Mesodermal cell (in vitro differentiated cells): Measurements from ENCODE around the gene ANKH.

Experiments used
- H3K27ac ChIP-seq: 2 replicates; pipeline ENCODE4 v1.7.0; 2013; ENCODE audit warnings: mild to moderate bottlenecking, low read depth, low read length, moderate library complexity; ENCODE audit not compliant: severe bottlenecking
- H3K36me3 ChIP-seq: 2 replicates; pipeline ENCODE4 v1.7.1; 2013; ENCODE audit warnings: mild to moderate bottlenecking, low read length, moderate library complexity; ENCODE audit not compliant: control insufficient read depth, insufficient read depth
- H3K4me1 ChIP-seq: one replicate; pipeline ENCODE4 v1.7.1; 2013; ENCODE audit warnings: mild to moderate bottlenecking, low read length; ENCODE audit not compliant: insufficient read depth, control insufficient read depth, poor library complexity, severe bottlenecking
- H3K4me3 ChIP-seq: 2 replicates; pipeline ENCODE4 v1.7.0; 2013; ENCODE audit warnings: low read length, control low read depth, mild to moderate bottlenecking; ENCODE audit not compliant: insufficient read depth, poor library complexity, severe bottlenecking; ENCODE audit errors: extremely low read depth
- H3K9me3 ChIP-seq: 2 replicates; pipeline ENCODE4 v1.7.1; 2013; ENCODE audit warnings: mild to moderate bottlenecking, low read length, moderate library complexity; ENCODE audit not compliant: control insufficient read depth
- WGBS, 2 experiments: methylation state at CpG; one replicate each; pipeline ENCODE4 v1.1.5; 2013; ENCODE audit warnings: missing lambda C conversion rate in 2 of 2; ENCODE audit not compliant: insufficient coverage in 2 of 2; 5-methylcytosine and 5-hydroxymethylcytosine counted together

The ANKH gene

GRCh38 chr5:14872070-14872989 lies 752 bp upstream of the ANKH start:
- peaks cover 12% of the 10 kb centered on the region for H3K4me1 ChIP-seq
- no peaks in the 10 kb centered on the region for H3K36me3 ChIP-seq
- WGBS, 2 experiments = 3% methylated on average over 35 to 60 of the region's 73 CpGs
- no peaks in the 10 kb centered on the region for H3K9me3 ChIP-seq
- peak overlapping the region; percentile 64 for H3K4me3 ChIP-seq
- no peak overlapping the region for H3K27ac ChIP-seq

- Histone ChIP-seq H3K27ac (no peak overlapping the region), H3K36me3 (no peaks in the 10 kb centered on the region), H3K9me3 (no peaks in the 10 kb centered on the region), H3K4me3 (peak overlapping the region; percentile 50), H3K4me1 (peaks cover 12% of the 10 kb centered on the region)
- WGBS, 2 experiments = 13 to 17% methylated on average over 7 to 15 of the region's 21 CpGs
These were observed 1.0 kb downstream of the ANKH start for GRCh38 chr5:14870337-14871213.

- Histone ChIP-seq H3K4me1 (peaks cover 12% of the 10 kb centered on the region), H3K9me3 (no peaks in the 10 kb centered on the region), H3K36me3 (no peaks in the 10 kb centered on the region), H3K4me3 (no peak overlapping the region), H3K27ac (no peak overlapping the region)
- WGBS, 2 experiments = 75 to 78% methylated on average over 5 of the region's 9 CpGs
These were observed 1.9 kb downstream of the ANKH start for GRCh38 chr5:14869668-14870164.

- H3K4me3 ChIP-seq = no peak overlapping the region
- H3K4me1 ChIP-seq = peaks cover 12% of the 10 kb centered on the region
- H3K27ac ChIP-seq = no peak overlapping the region
- no CpG with 5 or more reads among the region's 2 CpGs for whole genome bisulfite sequencing, 2 experiments
- H3K36me3 ChIP-seq = no peaks in the 10 kb centered on the region
- no peaks in the 10 kb centered on the region for H3K9me3 ChIP-seq
These were observed 2.3 kb downstream of the ANKH start for GRCh38 chr5:14869233-14869632.

DNA sequence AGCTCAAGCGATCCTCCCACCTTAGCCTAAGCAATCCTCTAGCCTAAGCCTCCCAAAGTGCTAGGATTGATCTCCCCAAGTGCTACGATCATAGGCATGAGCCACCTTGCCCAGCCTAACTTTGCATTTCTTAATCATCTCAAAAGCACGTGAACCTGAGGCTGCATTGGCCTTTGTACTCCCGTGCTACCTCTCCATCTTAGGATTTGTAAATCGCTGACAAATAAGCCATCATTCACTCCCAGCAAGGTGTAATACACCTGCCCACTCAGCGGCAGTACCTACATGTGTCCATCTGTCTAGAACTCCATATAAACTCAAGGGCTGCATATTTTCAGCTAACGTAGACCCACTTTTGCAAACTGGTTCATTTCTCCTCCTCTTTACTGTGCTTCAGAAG lies 2.8 kb downstream of the ANKH start:
- 77 to 86% methylated on average over 7 of the region's 7 CpGs for whole genome bisulfite sequencing, 2 experiments
- no peaks in the 10 kb centered on the region for H3K9me3 ChIP-seq
- no peak overlapping the region for H3K27ac ChIP-seq
- H3K4me3 ChIP-seq = no peak overlapping the region
- peaks cover 12% of the 10 kb centered on the region for H3K4me1 ChIP-seq
- no peaks in the 10 kb centered on the region for H3K36me3 ChIP-seq

GRCh38 chr5:14864181-14864812 lies 7.3 kb downstream of the ANKH start:
- H3K9me3 ChIP-seq = no peaks in the 10 kb centered on the region
- no peak overlapping the region for H3K27ac ChIP-seq
- 86% methylated on average over 1 of the region's 2 CpGs; no CpG with 5 or more reads in 1 of the 2 experiments for WGBS, 2 experiments
- H3K4me1 ChIP-seq = no peaks in the 10 kb centered on the region
- H3K36me3 ChIP-seq = no peaks in the 10 kb centered on the region
- no peak overlapping the region for H3K4me3 ChIP-seq

- Histone ChIP-seq H3K4me1 (no peaks in the 10 kb centered on the region), H3K27ac (no peak overlapping the region), H3K9me3 (no peaks in the 10 kb centered on the region), H3K36me3 (no peaks in the 10 kb centered on the region), H3K4me3 (no peak overlapping the region)
- 88 to 100% methylated on average over 1 of the region's 2 CpGs for WGBS, 2 experiments
These were observed 8.5 kb downstream of the ANKH start for GRCh38 chr5:14863105-14863504.

DNA sequence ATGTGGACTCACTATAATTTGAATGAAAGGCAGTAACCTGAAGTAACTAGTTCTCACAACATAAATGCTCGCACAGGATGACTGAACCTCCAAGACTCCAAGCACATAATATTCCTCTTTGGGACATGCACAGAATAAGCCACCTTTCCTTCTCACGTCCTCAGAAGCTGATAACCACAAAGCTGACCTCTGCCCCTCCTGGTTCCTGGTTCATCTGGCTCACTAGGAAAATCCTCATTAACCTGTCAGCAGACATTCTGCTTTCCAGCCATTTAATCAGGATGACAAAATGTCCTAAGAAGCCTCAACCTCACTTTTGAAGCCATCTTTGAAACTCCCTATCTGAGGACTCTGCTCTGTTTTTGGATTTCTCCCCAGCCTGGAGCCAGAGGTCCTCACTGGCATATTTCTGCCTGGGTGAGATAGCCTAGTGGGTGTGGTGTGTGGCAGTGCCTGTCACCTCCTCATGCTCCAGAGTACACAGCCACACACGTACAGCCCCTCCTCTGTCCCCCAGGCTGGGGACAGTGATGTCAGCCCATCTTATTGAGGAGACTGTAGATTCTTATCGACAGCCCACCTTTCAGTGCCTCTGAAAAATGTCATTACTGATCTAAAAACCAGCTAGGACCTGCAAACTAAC lies 10.3 kb downstream of the ANKH start:
- 92 to 97% methylated on average over 3 of the region's 4 CpGs for WGBS, 2 experiments
- H3K36me3 ChIP-seq = no peaks in the 10 kb centered on the region
- H3K27ac ChIP-seq = no peak overlapping the region
- no peaks in the 10 kb centered on the region for H3K9me3 ChIP-seq
- no peaks in the 10 kb centered on the region for H3K4me1 ChIP-seq
- no peak overlapping the region for H3K4me3 ChIP-seq

DNA sequence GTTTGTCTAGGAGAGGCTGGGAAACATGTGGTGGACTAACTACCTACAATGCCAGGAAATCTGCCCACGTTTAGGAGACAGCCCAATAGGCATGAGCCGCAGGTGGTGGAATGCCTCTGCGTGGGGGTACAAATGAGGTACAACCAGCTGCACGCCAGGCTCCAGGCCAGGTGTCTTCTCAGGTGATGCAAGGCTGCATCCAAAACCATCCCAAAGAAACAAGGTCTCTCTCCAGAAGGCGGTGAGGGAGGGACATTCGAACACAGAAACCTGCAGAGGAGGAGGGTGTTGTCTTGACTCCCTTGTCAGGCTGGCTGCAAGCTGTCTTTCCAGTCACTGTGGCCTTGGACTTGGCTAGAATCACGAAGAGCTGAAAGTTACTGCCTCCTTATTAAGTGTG lies 11.6 kb downstream of the ANKH start:
- 78 to 86% methylated on average over 4 to 5 of the region's 7 CpGs for WGBS, 2 experiments
- H3K4me3 ChIP-seq = no peak overlapping the region
- H3K36me3 ChIP-seq = no peaks in the 10 kb centered on the region
- no peak overlapping the region for H3K27ac ChIP-seq
- no peaks in the 10 kb centered on the region for H3K4me1 ChIP-seq
- H3K9me3 ChIP-seq = no peaks in the 10 kb centered on the region

DNA sequence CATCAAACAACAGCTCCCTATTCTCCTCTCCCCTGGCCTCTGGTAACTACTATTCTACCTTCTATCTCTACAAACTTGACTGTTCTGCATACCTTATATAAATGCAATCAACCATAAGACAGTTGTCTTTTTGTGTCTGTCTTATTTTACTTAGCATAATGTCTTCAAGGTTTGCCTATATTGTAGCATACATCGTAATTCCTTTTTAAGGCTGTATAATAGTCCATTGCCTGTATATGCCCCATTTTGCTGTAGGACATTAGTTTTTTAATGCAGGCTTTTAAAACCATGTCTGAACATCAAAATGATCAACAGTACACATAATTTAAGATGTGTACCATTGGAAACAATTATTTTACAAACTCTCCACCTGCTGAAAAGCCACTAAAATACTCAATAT lies 12.4 kb downstream of the ANKH start:
- Histone ChIP-seq H3K9me3 (no peaks in the 10 kb centered on the region), H3K27ac (no peak overlapping the region), H3K4me3 (no peak overlapping the region), H3K4me1 (no peaks in the 10 kb centered on the region), H3K36me3 (no peaks in the 10 kb centered on the region)
- whole genome bisulfite sequencing, 2 experiments = 100% methylated on average over 1 of the region's 1 CpG; no CpG with 5 or more reads in 1 of the 2 experiments
